K562 (cell line): ENCODE results near the gene ADSS1.

ENCODE experiments used
- POLR2A ChIP-seq: fragments of 450-650 bp; conservative IDR thresholded peaks from 2 replicates; pipeline ENCODE4 v1.6.1; 2016
- RFX5 ChIP-seq: IDR thresholded peaks from 2 replicates; pipeline ENCODE4 v1.6.1; 2011; ENCODE audit warnings: low read depth, mild to moderate bottlenecking, improper control_type of control experiment, low read length
- TF ChIP-seq, protein P1 (sequence below), 2 experiments: fragments of 450-650 bp; formaldehyde crosslinking in 1 of 2; IDR thresholded peaks; 2 replicates each; pipeline versions ENCODE4 v1.4.0 to v1.6.1; 2014 to 2020; ENCODE audit warnings: mild to moderate bottlenecking in 2 of 2, borderline replicate concordance in 1 of 2, low read depth in 1 of 2
- TF ChIP-seq, protein P2 (sequence below), 2 experiments: fragments of 200-800 bp in 1 of 2; sonication (Bioruptor generic) in 1 of 2; sonication (generic) in 1 of 2; formaldehyde crosslinking in 1 of 2; IDR thresholded peaks in 1 of 2; conservative IDR thresholded peaks in 1 of 2; 2 replicates each; pipeline versions ENCODE4 v1.5.0 to v1.6.1; 2016 to 2020; ENCODE audit warnings: missing compliant biosample characterization in 1 of 2, missing genetic modification characterization in 1 of 2, missing genetic modification reagents in 1 of 2

DNA sequence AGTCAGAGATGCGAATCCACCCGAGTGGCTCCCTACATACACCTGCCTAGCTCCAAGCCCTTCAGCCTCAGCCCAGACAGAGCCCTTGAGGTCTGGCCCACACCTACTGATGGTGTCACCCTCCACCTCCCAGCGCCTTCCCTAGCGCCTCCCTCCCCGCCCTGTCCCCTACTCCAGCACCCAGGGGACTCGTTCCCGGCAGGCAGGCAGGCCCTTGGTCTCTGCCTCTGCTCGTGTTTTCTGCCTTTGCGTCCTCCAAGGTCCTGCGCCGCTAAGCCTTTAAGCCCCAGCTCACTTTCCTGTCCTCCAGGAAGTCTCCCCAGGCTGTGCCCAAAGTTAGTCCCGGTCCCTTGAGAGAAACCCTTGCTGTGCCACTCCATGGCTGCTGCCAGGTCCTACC is 21.9 kb upstream of the ADSS1 start:
- no peak for TF ChIP-seq RFX5
- TF ChIP-seq POLR2A, result no peak
- TF ChIP-seq, protein P1, sequence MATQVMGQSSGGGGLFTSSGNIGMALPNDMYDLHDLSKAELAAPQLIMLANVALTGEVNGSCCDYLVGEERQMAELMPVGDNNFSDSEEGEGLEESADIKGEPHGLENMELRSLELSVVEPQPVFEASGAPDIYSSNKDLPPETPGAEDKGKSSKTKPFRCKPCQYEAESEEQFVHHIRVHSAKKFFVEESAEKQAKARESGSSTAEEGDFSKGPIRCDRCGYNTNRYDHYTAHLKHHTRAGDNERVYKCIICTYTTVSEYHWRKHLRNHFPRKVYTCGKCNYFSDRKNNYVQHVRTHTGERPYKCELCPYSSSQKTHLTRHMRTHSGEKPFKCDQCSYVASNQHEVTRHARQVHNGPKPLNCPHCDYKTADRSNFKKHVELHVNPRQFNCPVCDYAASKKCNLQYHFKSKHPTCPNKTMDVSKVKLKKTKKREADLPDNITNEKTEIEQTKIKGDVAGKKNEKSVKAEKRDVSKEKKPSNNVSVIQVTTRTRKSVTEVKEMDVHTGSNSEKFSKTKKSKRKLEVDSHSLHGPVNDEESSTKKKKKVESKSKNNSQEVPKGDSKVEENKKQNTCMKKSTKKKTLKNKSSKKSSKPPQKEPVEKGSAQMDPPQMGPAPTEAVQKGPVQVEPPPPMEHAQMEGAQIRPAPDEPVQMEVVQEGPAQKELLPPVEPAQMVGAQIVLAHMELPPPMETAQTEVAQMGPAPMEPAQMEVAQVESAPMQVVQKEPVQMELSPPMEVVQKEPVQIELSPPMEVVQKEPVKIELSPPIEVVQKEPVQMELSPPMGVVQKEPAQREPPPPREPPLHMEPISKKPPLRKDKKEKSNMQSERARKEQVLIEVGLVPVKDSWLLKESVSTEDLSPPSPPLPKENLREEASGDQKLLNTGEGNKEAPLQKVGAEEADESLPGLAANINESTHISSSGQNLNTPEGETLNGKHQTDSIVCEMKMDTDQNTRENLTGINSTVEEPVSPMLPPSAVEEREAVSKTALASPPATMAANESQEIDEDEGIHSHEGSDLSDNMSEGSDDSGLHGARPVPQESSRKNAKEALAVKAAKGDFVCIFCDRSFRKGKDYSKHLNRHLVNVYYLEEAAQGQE (IDR thresholded peaks at IDR 0.05; ENCODE audit: borderline replicate concordance), result no peak
- TF ChIP-seq, protein P1 (CRISPR knock-in tag; IDR thresholded peaks at IDR 0.05; ENCODE audit: low read depth), result no peak
- TF ChIP-seq, protein P2, sequence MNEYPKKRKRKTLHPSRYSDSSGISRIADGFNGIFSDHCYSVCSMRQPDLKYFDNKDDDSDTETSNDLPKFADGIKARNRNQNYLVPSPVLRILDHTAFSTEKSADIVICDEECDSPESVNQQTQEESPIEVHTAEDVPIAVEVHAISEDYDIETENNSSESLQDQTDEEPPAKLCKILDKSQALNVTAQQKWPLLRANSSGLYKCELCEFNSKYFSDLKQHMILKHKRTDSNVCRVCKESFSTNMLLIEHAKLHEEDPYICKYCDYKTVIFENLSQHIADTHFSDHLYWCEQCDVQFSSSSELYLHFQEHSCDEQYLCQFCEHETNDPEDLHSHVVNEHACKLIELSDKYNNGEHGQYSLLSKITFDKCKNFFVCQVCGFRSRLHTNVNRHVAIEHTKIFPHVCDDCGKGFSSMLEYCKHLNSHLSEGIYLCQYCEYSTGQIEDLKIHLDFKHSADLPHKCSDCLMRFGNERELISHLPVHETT (CRISPR knock-in tag; conservative IDR thresholded peaks at IDR 0.05 in 1 of 2, IDR thresholded peaks at IDR 0.05 in 1 of 2), result no peak
